Trophoblast cell (in vitro differentiated cells and primary cell): ENCODE data around the gene RLBP1.

Experiments used
- DNase-seq, 2 donors: peaks; one replicate each; pipeline ENCODE4 v3.0.0-alpha.2; 2016
- H2AFZ ChIP-seq: 2 replicates; pipeline ENCODE4 v1.6.1; 2013; ENCODE audit warnings: low read length, moderate library complexity, mild to moderate bottlenecking; ENCODE audit not compliant: insufficient read depth, poor library complexity
- H2AK5ac ChIP-seq: 2 replicates; pipeline ENCODE4 v1.6.1; 2013; ENCODE audit warnings: mild to moderate bottlenecking, low read length
- H2BK120ac ChIP-seq: 2 replicates; pipeline ENCODE4 v1.6.1; 2013; ENCODE audit warnings: low read length, mild to moderate bottlenecking, moderate library complexity; ENCODE audit not compliant: insufficient read depth, poor library complexity
- H2BK12ac ChIP-seq: 2 replicates; pipeline ENCODE4 v1.6.1; 2013; ENCODE audit warnings: mild to moderate bottlenecking, low read length, moderate library complexity
- H2BK5ac ChIP-seq: 2 replicates; pipeline ENCODE4 v1.6.1; 2013; ENCODE audit warnings: low read length, low read depth, moderate library complexity, mild to moderate bottlenecking; ENCODE audit not compliant: poor library complexity
- H3K14ac ChIP-seq: 2 replicates; pipeline ENCODE4 v1.6.1; 2013; ENCODE audit warnings: mild to moderate bottlenecking, low read length
- H3K18ac ChIP-seq: 2 replicates; pipeline ENCODE4 v1.6.1; 2013; ENCODE audit warnings: mild to moderate bottlenecking, low read length
- H3K23ac ChIP-seq: 2 replicates; pipeline ENCODE4 v1.6.1; 2013; ENCODE audit warnings: low read length
- H3K27ac ChIP-seq: 2 replicates; pipeline ENCODE4 v1.5.1; 2013; ENCODE audit warnings: low read depth, mild to moderate bottlenecking, inconsistent platforms, low read length, moderate library complexity
- H3K27me3 ChIP-seq: 2 replicates; pipeline ENCODE4 v1.6.1; 2013; ENCODE audit warnings: inconsistent platforms, mild to moderate bottlenecking, low read length, moderate library complexity; ENCODE audit not compliant: insufficient read depth
- H3K36me3 ChIP-seq, 2 experiments: 1 replicate in 1 of 2; 2 replicates in 1 of 2; pipeline ENCODE4 v1.6.1; 2013; ENCODE audit warnings: low read length in 2 of 2, mild to moderate bottlenecking in 2 of 2, moderate library complexity in 1 of 2; ENCODE audit not compliant: insufficient read depth in 2 of 2, control insufficient read depth in 1 of 2
- H3K4ac ChIP-seq: 2 replicates; pipeline ENCODE4 v1.6.1; 2013; ENCODE audit warnings: low read depth, mild to moderate bottlenecking, low read length, moderate library complexity
- H3K4me1 ChIP-seq, 2 experiments: 1 replicate in 1 of 2; 2 replicates in 1 of 2; pipeline ENCODE4 v1.6.1; 2013; ENCODE audit warnings: low read length in 2 of 2, mild to moderate bottlenecking in 2 of 2, moderate library complexity in 1 of 2; ENCODE audit not compliant: insufficient read depth in 2 of 2, control insufficient read depth in 1 of 2
- H3K4me2 ChIP-seq: 2 replicates; pipeline ENCODE4 v1.6.1; 2013; ENCODE audit warnings: inconsistent platforms, mild to moderate bottlenecking, low read length, moderate library complexity
- H3K4me3 ChIP-seq: 2 replicates; pipeline ENCODE4 v1.5.1; 2013; ENCODE audit warnings: mild to moderate bottlenecking, low read depth, low read length, inconsistent platforms
- H3K79me1 ChIP-seq: one replicate; pipeline ENCODE4 v1.6.1; 2013; ENCODE audit warnings: low read length
- H3K79me2 ChIP-seq: 2 replicates; pipeline ENCODE4 v1.6.1; 2013; ENCODE audit warnings: low read length, mild to moderate bottlenecking; ENCODE audit not compliant: control insufficient read depth, insufficient read depth, poor library complexity
- H3K9ac ChIP-seq: 2 replicates; pipeline ENCODE4 v1.6.1; 2013; ENCODE audit warnings: mild to moderate bottlenecking, low read length
- H3K9me3 ChIP-seq: 2 replicates; pipeline ENCODE4 v1.6.1; 2013; ENCODE audit warnings: low read depth, mild to moderate bottlenecking, control low read depth, inconsistent platforms, low read length; ENCODE audit not compliant: insufficient read depth
- H4K12ac ChIP-seq: 2 replicates; pipeline ENCODE4 v1.6.1; 2013; ENCODE audit warnings: low read depth, mild to moderate bottlenecking, low read length, moderate library complexity
- H4K8ac ChIP-seq: 2 replicates; pipeline ENCODE4 v1.6.1; 2013; ENCODE audit warnings: low read depth, mild to moderate bottlenecking, low read length, moderate library complexity
- H4K91ac ChIP-seq: one replicate; pipeline ENCODE4 v1.6.1; 2013; ENCODE audit warnings: low read depth, mild to moderate bottlenecking, low read length, moderate library complexity
- WGBS: extraction: QIAGEN DNeasy Blood & Tissue Kit; methylation state at CpG from one replicate; pipeline ENCODE4 v1.1.7; 2013; ENCODE audit warnings: missing lambda C conversion rate; ENCODE audit not compliant: insufficient read length, insufficient coverage; ENCODE audit errors: extremely low coverage; 5-methylcytosine and 5-hydroxymethylcytosine counted together

Gene RLBP1

GRCh38 chr15:89164712-89165211 is 56.6 kb downstream of the RLBP1 start:
- H3K14ac ChIP-seq, result no peak overlapping the region
- H3K18ac ChIP-seq, result no peak overlapping the region
- no peaks in the 10 kb centered on the region for H3K79me2 ChIP-seq
- no peak overlapping the region for H3K4ac ChIP-seq
- H2AK5ac ChIP-seq, result no peak overlapping the region
- DNase-seq, result no peak
- H3K9ac ChIP-seq, result no peak overlapping the region
- H2BK12ac ChIP-seq, result no peak overlapping the region
- peaks cover 3 to 7% of the 10 kb centered on the region in 2 experiments for H3K4me1 ChIP-seq
- H3K79me1 ChIP-seq, result no peaks in the 10 kb centered on the region
- no peak overlapping the region for H2BK120ac ChIP-seq
- no CpG with 5 or more reads among the region's 7 CpGs for WGBS
- H2BK5ac ChIP-seq, result no peak overlapping the region
- no peak overlapping the region for H3K23ac ChIP-seq
- no peak overlapping the region for H4K12ac ChIP-seq
- H3K4me2 ChIP-seq, result no peak overlapping the region
- H2AFZ ChIP-seq, result no peak overlapping the region
- no peaks in the 10 kb centered on the region for H3K27me3 ChIP-seq
- no peak overlapping the region for H3K27ac ChIP-seq
- H4K91ac ChIP-seq, result no peak overlapping the region
- H3K4me3 ChIP-seq, result no peak overlapping the region
- no peak overlapping the region for H4K8ac ChIP-seq
- H3K9me3 ChIP-seq, result no peaks in the 10 kb centered on the region
- H3K36me3 ChIP-seq, result no peaks in the 10 kb centered on the region

GRCh38 chr15:89163271-89164055 is 57.9 kb downstream of the RLBP1 start:
- WGBS, result no CpG with 5 or more reads among the region's 5 CpGs
- no peak overlapping the region for H3K9ac ChIP-seq
- H3K27ac ChIP-seq, result no peak overlapping the region
- H3K4me2 ChIP-seq, result no peak overlapping the region
- H2BK12ac ChIP-seq, result no peak overlapping the region
- no peaks in the 10 kb centered on the region for H3K9me3 ChIP-seq
- no peaks in the 10 kb centered on the region for H3K27me3 ChIP-seq
- no peak overlapping the region for H3K4me3 ChIP-seq
- H2AK5ac ChIP-seq, result no peak overlapping the region
- no peak overlapping the region for H2AFZ ChIP-seq
- peaks cover 0 to 2% of the 10 kb centered on the region in 2 experiments for H3K36me3 ChIP-seq
- no peak overlapping the region for H3K23ac ChIP-seq
- H4K91ac ChIP-seq, result no peak overlapping the region
- H3K79me1 ChIP-seq, result no peaks in the 10 kb centered on the region
- no peak overlapping the region for H3K18ac ChIP-seq
- H3K14ac ChIP-seq, result no peak overlapping the region
- H3K4ac ChIP-seq, result no peak overlapping the region
- H4K12ac ChIP-seq, result no peak overlapping the region
- peaks cover 3 to 7% of the 10 kb centered on the region in 2 experiments for H3K4me1 ChIP-seq
- no peak for DNase-seq
- no peak overlapping the region for H2BK120ac ChIP-seq
- H2BK5ac ChIP-seq, result no peak overlapping the region
- no peaks in the 10 kb centered on the region for H3K79me2 ChIP-seq
- no peak overlapping the region for H4K8ac ChIP-seq

GRCh38 chr15:89161666-89162065 is 59.7 kb downstream of the RLBP1 start:
- no peaks in the 10 kb centered on the region for H3K9me3 ChIP-seq
- no peak overlapping the region for H2AFZ ChIP-seq
- no CpG with 5 or more reads among the region's 3 CpGs for WGBS
- H2BK120ac ChIP-seq, result no peak overlapping the region
- no peak overlapping the region for H2AK5ac ChIP-seq
- no peaks in the 10 kb centered on the region for H3K27me3 ChIP-seq
- H3K9ac ChIP-seq, result no peak overlapping the region
- no peak overlapping the region for H3K4me2 ChIP-seq
- H3K4me3 ChIP-seq, result no peak overlapping the region
- H3K79me2 ChIP-seq, result no peaks in the 10 kb centered on the region
- no peak overlapping the region for H2BK12ac ChIP-seq
- H2BK5ac ChIP-seq, result no peak overlapping the region
- no peak overlapping the region for H3K27ac ChIP-seq
- no peak overlapping the region for H3K14ac ChIP-seq
- H4K91ac ChIP-seq, result no peak overlapping the region
- H4K8ac ChIP-seq, result no peak overlapping the region
- H3K4me1 ChIP-seq, result peaks cover 0 to 2% of the 10 kb centered on the region in 2 experiments
- no peak overlapping the region for H3K4ac ChIP-seq
- no peaks in the 10 kb centered on the region for H3K79me1 ChIP-seq
- H3K18ac ChIP-seq, result no peak overlapping the region
- H3K36me3 ChIP-seq, result peaks cover 0 to 4% of the 10 kb centered on the region in 2 experiments
- H3K23ac ChIP-seq, result no peak overlapping the region
- H4K12ac ChIP-seq, result no peak overlapping the region
- no peak for DNase-seq
